ENCODE results near the gene ZFAND2A. TPM values are rescaled to one million over a fixed set of nuclear protein-coding genes. Genes with fewer than 3 reads are reported as not detected.

ZFAND2A gene
- total RNA-seq, 2 donors from 2014 or later: 10.2 to 16.2 TPM

GRCh38 chr7:1189986-1190772 is 30.2 kb upstream of the ZFAND2A start:
- no peak for DNase-seq (ENCODE audit: low spot score)
- no peak for TF ChIP-seq CTCF (IDR thresholded peaks at IDR 0.05)
- H3K9me3 ChIP-seq: no peaks in the 10 kb centered on the region
- no peak overlapping the region for H3K4me3 ChIP-seq
- no peaks in the 10 kb centered on the region for H3K36me3 ChIP-seq
- H3K27ac ChIP-seq: no peak overlapping the region
- no peaks in the 10 kb centered on the region for H3K4me1 ChIP-seq
- no peaks in the 10 kb centered on the region for H3K27me3 ChIP-seq

GRCh38 chr7:1188720-1189294 is 28.8 kb upstream of the ZFAND2A start:
- Histone ChIP-seq H3K4me1 (no peaks in the 10 kb centered on the region), H3K27me3 (no peaks in the 10 kb centered on the region), H3K27ac (no peak overlapping the region), H3K4me3 (no peak overlapping the region), H3K9me3 (no peaks in the 10 kb centered on the region), H3K36me3 (no peaks in the 10 kb centered on the region)
- DNase-seq (ENCODE audit: low spot score): no peak
- no peak for TF ChIP-seq CTCF (IDR thresholded peaks at IDR 0.05)

- Histone ChIP-seq H3K4me3 (no peak overlapping the region), H3K36me3 (no peaks in the 10 kb centered on the region), H3K9me3 (no peaks in the 10 kb centered on the region), H3K27ac (no peak overlapping the region), H3K4me1 (no peaks in the 10 kb centered on the region), H3K27me3 (no peaks in the 10 kb centered on the region)
- no peak for TF ChIP-seq CTCF (IDR thresholded peaks at IDR 0.05)
- no peak for DNase-seq (ENCODE audit: low spot score)
Observed at GRCh38 chr7:1187127-1187526, 27.1 kb upstream of the ZFAND2A start.

- no peak for DNase-seq (ENCODE audit: low spot score)
- H3K27me3 ChIP-seq: no peaks in the 10 kb centered on the region
- no peaks in the 10 kb centered on the region for H3K9me3 ChIP-seq
- no peak for TF ChIP-seq CTCF (IDR thresholded peaks at IDR 0.05)
- H3K36me3 ChIP-seq: no peaks in the 10 kb centered on the region
- H3K4me1 ChIP-seq: peaks cover 0 to under 1% of the 10 kb centered on the region in 2 donors
- no peak overlapping the region for H3K27ac ChIP-seq
- H3K4me3 ChIP-seq: no peak overlapping the region
Observed at GRCh38 chr7:1181640-1182039, 21.6 kb upstream of the ZFAND2A start.

- Histone ChIP-seq H3K4me3 (no peak overlapping the region), H3K27me3 (no peaks in the 10 kb centered on the region), H3K9me3 (no peaks in the 10 kb centered on the region), H3K4me1 (peaks cover 0 to 6% of the 10 kb centered on the region in 2 donors), H3K27ac (no peak overlapping the region), H3K36me3 (no peaks in the 10 kb centered on the region)
- no peak for DNase-seq (ENCODE audit: low spot score)
- TF ChIP-seq CTCF (IDR thresholded peaks at IDR 0.05): no peak
Observed at GRCh38 chr7:1181031-1181430, 21.0 kb upstream of the ZFAND2A start.
